Activated CD4-positive, alpha-beta T cell treated with anti-CD3 and anti-CD28 coated beads for 4 hours (primary cell): ENCODE results near the gene TNS3.

Experiments
- DNase-seq, 2 donors: peaks; one replicate each; pipeline ENCODE4 v3.0.0-alpha.2; 2020

The TNS3 gene

DNA sequence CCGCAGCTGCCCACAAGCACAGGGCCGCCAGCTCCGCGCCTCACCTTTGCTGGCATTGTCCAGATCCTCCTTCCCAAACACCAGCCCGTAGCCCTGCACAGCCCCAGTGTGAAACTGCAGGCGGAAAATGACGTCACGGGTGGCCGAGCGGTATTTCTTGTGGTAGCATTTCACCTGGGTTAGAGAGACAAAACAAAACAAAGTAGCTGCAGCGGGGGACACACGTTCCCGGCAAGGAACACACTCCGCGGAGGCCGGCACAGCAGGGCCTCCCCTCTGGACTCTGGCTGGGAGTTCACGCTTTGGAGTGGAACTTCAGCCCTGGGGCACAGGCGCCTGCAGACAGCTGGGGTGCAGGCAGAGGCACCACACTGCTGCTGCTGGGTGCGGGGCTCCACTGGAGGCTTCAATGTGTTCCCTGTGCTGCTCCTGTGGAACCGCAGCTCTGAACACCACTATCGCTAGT, 181.1 kb downstream of the TNS3 start:
- no peak for DNase-seq

DNA sequence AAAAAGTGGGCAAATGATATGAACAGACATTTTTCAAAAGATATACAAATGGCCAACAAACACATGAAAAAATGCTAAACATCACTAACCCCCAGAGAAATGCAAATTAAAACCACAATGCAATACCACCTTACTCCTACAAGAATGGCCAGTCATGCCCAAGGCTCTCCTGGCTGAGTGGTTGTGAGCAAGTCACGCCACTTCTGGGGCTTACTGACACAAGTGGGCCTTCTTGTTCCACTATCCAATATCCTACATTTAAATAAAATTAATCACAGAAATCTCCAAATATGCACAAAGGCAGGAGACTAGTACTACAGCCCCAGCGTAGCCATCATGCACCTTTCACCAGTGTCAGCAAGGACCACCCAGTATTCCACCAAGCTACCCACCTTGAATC, 181.9 kb downstream of the TNS3 start:
- no peak for DNase-seq

DNA sequence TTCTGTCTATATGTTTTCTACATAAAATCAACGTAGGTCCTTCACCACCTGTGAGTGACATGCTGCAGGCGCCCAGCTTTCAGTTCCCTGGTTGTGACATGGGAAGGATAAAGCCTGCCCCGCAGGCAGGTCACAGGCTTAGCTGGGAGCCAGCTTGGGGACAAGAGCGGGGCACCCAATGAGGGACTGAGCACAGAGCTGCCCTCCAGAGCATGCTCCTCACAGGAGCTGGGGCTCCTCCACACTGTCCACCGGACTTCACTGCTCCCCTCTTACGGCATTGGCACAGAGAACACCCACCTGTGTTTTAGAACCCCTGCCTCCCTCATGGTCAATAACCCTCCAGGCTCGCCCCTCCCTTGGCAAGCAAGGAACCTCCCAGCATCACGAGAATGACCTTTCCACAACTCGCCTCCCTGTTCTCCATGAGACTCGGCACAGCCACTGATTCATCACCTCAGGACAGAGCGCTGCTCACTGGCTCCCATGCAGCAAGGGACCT, 187.1 kb downstream of the TNS3 start:
- no peak for DNase-seq

DNA sequence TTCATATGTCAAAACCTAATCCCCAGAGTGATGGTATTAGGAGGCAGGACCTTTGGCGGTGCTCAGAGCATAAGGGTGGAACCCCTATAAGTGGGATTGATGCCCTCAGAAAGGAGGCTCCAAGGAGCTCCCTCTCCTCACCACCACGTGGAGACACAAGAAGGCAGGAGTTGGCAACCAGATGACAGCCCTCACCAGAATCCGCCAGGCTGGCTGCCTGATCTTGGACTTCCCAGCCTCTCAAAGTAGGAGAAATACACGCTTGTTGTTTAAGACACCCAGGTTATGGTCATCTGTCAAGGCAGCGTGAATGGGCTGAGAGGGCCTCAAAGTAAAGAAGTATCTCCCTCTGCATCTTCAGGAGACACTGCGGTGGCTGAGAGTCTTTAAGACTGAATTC, 187.7 kb downstream of the TNS3 start:
- DNase-seq: no peak

DNA sequence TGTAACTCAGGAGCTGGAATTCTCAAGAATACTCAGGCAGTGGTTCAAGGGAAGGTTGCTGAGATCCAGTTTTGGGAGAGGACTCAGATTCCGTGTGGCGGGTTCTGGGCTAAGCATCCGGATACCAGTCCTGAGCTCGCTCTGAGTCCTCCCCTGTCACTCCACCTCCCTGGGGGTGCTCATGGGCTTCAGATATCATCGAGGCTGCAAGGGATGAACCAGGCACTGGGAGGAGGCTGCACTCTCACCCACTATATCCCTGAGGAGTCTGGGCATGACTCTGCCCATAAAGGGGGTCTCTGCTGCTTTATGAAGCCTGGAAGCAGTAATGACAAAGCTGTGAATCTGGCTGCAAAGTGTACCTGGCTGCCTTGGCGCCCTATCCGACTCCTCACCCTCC, 188.5 kb downstream of the TNS3 start:
- no peak for DNase-seq

DNA sequence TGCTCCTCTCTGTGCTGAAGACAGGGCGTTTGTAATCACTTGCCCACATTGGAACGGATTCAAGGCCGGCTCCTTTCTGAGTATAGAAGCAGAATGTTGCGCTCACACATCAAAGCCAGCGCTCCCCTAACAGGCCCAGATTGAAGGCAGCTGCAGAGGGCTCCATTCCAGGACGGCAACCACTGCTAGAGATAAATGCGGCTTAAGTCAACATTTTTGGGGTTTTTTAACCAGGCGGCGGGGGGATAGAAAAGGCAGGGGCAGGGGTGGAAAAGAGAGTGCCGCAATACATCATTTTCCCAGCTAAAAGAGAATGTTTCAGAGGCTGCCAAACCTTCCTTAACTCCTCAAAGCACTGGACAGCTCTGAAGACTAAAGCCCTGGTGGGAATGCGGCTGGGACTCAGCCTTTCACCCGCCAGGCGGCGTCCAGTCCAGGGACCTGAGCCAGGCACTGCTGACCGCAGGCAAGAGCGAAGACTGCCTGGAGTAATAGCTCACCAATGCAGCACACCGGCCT, 189.6 kb downstream of the TNS3 start:
- no peak for DNase-seq

DNA sequence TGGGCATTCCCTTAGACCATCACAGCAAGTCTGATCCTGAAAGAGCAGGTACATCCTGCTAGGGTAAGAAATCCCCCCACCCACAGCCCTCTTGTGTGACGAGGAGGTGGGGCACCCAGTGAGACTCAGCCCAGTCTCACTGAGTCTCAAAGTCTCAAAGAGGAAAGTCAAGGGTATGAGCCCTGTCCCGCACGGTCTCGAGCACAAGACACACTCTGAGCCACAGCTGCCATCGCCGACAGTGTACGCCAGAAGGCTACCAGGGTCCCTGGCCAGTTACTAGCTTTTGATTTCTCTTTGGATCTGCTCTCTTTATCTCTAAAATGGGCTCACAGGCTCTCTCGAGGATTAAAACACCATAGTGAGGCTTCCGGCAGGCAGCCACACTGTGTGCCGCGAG, 190.2 kb downstream of the TNS3 start:
- no peak for DNase-seq

DNA sequence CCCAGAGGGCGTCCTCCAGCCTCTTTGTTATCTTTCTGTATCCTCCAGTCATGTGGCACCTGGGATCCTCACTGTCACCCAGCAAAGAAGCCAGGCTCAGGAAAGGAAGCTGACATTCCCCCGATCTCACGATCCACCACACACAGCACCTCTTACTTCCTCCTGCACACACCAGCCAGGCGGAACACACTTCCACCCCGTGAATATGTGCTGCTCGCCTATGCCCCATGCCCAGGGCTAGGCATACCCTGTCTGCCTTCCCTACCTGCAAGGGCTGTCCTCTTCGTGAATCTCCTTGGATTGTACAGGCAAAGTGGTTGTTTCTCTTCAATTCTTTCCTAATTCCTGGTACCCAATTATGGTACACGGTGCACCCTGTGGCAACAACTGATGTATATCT, 191.0 kb downstream of the TNS3 start:
- DNase-seq: no peak

DNA sequence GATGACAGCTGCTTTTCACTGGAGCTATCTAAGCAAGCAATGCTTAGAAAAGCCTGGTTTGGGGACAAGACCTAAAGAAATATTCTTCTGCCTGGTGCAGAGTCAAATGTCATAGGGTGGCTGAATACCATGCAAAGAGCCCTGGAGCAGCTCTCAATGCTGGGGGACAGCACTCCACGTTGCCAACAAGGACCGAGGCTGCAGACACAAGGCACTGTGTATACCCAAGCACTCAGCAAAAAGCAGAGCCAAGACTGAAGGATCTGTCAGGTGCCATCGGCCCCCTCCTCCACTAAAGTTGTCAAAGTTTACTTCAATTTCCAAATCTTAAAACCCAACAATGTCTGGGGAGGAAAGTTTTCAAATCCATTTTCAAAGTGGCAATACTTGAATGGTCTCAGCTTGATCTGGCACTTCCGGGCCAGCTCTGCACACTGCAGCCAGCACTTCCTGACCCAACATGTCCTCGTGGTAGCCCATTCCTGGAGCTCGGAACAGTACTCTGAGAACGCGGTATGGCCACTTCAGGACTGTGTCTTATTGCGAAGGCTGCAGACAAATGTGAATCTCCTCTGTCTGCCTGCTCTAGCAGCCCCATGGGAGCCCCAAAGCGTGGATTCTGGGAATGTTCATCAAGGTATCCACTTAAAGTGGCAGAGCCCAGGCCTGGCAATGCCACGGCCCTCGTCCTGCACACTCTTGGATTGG, 191.8 kb downstream of the TNS3 start:
- no peak for DNase-seq

DNA sequence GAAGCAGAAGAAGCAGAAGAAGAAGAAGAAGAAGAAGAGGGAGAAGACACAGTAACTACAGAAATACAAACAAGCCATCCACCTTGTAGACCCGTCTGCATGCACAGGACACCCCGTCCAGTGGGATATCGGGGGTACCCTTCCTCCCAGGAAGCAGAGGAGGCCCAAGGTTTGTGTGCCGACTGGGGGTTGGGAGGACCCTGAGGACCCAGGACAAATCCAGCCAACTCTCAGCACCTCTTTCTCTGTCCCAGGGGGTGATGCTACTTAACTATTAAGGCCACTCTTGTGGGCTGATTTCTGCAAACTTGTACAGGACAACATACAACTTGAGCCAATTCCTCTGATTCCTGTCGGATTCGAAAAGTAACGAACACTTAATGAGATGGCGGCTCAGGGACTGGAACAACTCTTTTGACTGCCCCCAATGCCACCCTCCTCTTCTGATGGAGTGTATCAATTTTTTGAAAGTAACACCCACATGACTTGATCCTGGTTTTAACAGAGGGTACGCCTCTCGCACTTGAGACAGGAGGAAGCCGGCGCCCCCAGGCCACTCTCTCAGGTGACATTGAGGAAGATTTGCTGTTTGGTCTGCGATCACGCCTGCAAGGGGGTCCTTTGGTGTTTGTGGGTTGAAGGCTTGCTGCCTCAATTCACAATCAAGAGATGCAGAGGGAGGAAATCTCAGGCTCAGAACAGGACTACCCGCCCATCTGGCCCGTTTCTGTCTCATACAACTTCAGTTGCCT, 192.6 kb downstream of the TNS3 start:
- no peak for DNase-seq

DNA sequence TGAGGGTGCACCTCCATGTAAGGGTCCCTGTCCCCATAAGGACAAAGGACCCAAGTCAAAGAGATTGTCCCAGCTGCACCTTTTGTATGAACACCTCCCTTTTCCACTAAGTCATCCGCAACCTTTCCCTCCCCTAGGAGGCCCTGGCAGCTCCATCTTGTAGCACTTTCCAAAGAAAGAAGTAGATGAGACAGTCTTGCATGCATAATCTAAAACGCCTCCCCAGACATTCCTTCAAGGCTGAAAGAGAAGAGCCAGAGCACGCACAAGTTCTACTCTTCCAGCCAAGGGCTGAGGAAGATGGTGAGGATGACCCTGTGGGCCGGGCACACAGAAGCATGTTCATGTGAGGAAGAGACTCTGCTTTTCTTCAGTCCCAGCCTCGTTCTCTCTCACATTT, 194.4 kb downstream of the TNS3 start:
- no peak for DNase-seq

DNA sequence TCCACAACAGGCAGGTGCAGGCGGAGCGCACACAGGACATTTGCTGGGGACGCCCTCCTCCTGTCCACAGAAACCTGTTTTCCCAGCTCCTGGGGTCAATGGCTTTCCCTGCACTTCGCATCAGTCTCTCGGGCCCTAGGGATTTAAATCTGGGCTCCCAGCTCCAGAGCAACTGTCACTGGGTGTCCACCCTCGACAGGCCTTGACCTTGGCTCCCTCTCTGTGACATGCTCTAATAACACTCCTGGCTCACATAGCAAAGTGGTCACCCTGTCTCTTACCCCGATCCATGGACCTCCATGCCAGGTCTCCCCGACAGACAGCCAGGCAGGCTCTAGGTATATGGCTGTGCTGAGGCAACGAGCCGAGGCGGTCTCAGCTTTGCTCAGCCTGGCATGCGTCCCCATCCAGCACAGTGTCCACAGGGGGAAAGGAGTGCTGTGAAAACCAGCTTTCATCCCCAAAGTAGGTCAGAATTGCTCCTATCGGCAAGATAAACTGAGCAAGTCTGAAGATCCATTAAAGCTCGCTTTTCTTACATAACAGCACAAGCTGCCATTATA, 195.6 kb downstream of the TNS3 start:
- no peak for DNase-seq

DNA sequence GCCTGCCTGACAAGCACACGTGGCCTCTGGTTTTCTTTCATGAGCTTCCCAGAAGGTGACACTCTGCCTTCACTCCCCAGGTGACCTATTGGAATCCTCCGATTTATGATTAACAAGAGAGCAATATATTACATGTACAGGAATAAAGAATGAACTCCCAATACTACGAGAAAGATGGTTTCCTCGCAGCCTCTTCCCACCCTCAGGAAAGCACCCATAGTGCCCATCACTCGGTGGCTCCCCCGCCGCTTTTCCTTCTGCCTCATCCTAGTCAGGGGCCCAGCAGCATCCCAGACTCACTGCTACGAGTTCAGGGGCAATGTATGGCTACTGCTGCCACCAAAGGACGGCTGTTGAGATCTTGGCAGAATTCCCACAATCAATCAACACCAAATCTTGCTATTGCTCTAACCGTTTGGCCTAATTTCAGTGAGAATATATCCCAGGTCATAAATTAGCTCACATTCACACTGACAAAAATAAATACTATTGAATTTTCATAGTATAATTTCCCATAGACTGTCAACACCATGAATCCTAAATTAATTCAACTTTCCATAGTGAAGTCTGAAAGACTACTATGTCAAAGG, 196.3 kb downstream of the TNS3 start:
- no peak for DNase-seq

DNA sequence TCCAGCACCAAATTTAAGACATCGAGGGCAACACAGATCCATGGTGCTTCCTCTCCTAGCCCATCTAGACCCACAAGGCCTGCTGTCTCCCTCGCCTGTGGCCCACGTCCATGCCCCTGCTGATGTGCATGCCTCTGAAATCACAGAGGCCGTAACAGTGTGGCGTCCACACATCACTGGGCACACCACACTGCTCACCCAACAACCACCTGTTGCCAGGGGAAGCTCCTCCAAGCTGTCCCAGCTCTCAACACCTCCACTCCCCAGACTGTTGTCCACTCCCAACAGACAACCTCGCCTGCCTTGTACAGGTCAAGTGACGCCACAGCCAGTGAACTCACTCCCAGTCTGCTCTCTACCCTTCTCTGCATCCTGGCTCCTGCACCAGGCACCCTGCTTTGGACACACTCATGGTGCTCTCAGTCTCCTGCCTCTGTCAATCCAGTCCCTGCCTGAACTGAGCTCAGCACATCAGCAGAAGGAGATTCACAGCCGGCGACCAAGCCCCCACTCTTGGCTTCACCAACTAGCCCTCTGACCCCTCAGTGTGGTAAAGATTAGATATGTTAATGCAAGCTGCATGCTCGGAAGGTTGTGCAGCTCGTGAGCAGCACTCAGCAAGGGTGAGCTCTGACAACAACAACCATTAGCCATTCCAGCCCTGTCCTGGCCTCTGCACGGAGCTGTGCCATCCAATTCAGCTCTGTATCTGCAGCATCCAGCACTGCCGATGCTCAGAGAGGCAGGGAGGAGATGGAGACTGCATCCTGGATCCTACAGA, 197.0 kb downstream of the TNS3 start:
- no peak for DNase-seq

DNA sequence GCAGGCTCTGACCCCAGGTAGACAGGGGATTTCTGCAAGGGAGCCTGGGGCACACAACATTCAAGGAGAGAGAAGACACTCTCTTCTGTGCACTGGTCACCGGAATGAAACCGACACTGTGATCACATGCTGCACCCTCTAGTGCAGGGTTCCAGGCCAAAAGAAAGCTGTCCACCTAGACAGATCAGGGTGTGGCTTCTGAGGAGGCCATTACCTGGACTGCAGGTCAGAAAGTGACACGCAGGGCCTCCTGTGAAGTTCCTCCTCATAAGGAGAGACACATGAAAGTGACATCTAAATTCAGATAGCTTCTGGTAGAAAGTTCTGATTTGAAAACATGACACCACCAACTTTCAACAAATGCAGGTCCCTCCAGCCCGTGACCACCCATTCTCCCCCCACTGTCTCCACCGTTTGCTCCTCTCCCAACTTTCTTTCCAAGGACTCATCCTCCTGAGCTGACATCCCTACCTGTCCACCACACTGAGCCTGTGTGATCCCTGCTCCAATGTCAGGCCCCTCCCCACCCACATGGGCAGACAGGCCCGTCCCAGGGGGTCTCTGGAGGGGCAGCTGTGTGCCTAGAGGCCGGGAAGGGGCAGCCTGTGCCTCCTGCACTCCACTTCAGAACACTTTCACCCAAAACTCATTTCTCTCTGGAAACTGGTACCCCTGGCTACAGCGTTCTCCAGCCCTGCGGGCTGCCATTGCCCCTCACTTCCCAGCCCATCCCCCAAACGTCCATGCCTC, 198.0 kb downstream of the TNS3 start:
- no peak for DNase-seq

DNA sequence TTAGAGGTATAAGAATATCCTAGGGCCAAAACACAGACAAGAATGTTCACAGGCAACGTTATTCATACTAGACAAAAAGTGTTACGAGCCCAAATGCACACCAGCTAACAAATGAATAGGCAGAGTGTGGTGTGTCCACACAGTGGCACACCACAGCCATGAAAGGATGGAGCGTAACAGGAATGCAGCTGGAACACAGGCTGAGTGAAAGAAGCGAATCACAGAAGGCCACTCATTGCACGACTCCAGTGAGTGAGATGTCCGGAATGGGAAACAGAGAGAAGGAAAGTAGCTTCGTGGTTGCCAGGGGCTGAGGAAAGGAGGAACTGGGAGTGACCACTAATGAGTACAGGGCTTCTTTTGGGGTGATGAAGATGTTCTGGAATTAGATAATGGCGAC, 198.8 kb downstream of the TNS3 start:
- DNase-seq: no peak

DNA sequence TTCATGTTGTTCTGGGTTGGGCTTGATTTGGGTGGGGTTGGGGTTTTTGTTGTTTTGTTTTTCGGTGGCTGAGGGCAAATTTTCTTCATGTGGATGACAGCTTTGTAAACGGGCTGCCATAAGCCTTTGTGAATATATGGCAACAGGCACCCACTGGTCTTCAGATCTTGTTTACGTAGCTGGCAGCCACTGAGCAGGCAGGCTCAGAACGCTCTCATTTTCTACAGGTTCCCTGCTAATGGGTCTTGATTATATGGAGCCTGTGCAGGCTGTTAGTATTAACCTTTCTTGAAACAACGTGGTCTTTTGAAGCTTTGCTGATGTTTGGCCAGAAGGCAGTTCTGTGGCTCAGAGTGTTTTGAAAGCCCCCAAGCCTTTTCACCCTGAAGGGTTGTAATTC, 199.7 kb downstream of the TNS3 start:
- no peak for DNase-seq

DNA sequence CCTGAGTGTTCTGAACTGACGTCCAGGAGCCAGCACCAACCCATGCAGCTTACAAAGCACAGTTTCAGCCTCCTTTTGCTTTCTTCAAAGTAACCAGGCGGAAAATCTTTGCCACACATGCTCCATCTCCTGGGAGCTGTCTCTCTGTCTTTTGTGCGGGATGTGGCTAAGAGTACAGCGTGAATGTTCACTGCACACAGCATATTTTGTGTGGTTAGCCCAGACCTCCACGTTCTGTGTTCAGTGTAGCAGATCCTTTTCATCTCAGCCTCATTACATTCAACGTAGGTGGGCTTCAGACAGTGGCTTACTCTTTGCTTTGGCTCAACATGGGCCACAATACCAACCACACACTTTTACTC, 200.8 kb downstream of the TNS3 start:
- DNase-seq: no peak

DNA sequence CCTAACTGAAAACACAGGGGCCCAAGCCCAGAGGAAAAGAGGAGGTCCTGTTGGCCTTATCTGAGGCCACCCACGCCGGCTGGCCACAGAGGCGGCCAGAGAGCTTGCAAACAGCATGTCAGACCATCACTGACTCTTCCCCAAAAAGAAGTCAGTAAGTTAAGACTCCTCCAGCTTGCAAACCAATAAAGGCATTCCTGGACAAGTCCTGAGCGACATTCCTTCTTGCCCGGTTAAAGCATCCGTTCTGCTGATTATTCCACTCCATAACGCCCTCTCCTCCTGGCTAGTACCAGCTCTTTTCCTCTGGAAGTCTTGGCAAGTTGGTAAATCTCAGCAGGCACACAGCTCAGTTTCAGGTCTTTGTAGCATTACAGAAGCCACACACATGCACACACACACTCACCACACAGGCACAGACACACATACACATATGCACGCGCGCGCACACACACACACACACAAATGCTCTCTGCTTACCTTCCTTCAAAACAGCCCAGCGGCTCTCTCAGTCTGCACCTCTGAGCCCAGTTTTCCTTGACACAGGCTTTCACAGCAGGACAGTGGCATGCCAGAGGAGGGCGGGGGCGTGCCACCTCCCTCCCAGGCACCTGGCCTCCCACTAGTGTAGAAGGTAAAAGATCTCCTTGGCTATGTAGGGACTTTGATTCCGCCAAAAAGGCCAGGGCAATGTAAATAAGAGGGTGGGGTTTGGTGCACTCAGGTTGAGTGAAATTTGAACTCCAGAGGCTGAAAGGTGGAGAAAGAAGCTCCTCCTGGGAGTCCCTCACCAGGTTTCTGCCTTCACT, 201.4 kb downstream of the TNS3 start:
- DNase-seq: no peak

DNA sequence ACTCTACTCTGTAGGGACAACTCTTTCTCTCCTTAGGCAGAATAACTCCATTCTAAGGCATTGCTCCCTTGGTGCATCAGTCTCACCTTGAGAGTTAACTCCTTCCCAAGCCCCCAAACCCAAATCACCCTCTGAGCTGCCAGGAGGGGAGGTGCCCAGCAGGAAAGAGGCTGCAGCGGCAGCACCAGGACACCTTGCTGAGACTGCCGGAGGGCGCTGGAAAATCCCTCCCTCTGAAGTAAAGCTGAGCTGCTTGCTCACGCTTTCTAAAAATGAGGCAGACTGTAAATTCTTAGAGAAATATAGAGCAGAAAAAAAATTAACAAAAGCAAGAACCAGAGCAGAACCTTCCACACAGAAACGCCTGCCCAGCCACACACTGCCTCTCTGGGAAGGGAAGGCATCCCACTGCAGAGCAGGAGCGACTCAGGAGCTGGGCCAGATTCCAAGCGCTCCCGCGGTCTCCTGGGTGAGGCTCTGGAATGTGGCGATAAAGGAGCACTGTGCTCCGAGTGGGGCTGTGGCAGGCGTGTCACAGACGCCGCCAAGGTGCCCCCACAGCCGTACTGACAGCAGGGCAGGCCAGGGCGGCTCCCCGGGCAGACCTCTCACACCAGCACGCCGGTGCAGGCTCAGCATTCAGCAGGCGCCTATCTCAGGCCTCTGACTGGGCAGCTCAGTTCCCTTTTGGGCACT, 202.1 kb downstream of the TNS3 start:
- no peak for DNase-seq
